IPS-15b (cell line): Measurements from ENCODE around the gene NAV2.
"Not testable (repeated sequence)": the region's sequence is repeated elsewhere in the genome, so short reads cannot be mapped to it uniquely, and the experiment has no call there.

ENCODE experiments used
- H3K27me3 ChIP-seq: one replicate; pipeline ENCODE4 v1.6.1; 2013; ENCODE audit warnings: low read length; ENCODE audit not compliant: control insufficient read depth, insufficient read depth
- H3K36me3 ChIP-seq: one replicate; pipeline ENCODE4 v1.6.1; 2013; ENCODE audit warnings: low read length; ENCODE audit not compliant: control insufficient read depth, insufficient read depth
- H3K4me1 ChIP-seq: one replicate; pipeline ENCODE4 v1.6.1; 2013; ENCODE audit warnings: mild to moderate bottlenecking, low read length; ENCODE audit not compliant: control insufficient read depth, insufficient read depth
- H3K4me3 ChIP-seq: one replicate; pipeline ENCODE4 v1.5.1; 2013; ENCODE audit warnings: low read depth, low read length
- H3K9ac ChIP-seq: one replicate; pipeline ENCODE4 v1.6.1; 2013; ENCODE audit warnings: low read depth, mild to moderate bottlenecking, low read length
- H3K9me3 ChIP-seq: one replicate; pipeline ENCODE4 v1.6.1; 2013; ENCODE audit warnings: mild to moderate bottlenecking, low read length; ENCODE audit not compliant: control insufficient read depth, insufficient read depth

NAV2 gene

GRCh38 chr11:19959648-19960059 is 247.0 kb downstream of the NAV2 start:
- no peaks in the 10 kb centered on the region for H3K4me1 ChIP-seq
- H3K9me3 ChIP-seq = no peaks in the 10 kb centered on the region
- H3K27me3 ChIP-seq = no peaks in the 10 kb centered on the region
- H3K9ac ChIP-seq = no peak overlapping the region
- H3K4me3 ChIP-seq = no peak overlapping the region
- H3K36me3 ChIP-seq = no peaks in the 10 kb centered on the region

- H3K4me3 ChIP-seq, H3K27me3 ChIP-seq, H3K9ac ChIP-seq: not testable (repeated sequence)
These were observed 247.8 kb downstream of the NAV2 start for GRCh38 chr11:19960410-19960809.

GRCh38 chr11:19961225-19961624 is 248.6 kb downstream of the NAV2 start:
- Histone ChIP-seq H3K9me3 (no peaks in the 10 kb centered on the region), H3K4me3 (no peak overlapping the region), H3K36me3 (no peaks in the 10 kb centered on the region), H3K9ac (no peak overlapping the region), H3K4me1 (no peaks in the 10 kb centered on the region), H3K27me3 (no peaks in the 10 kb centered on the region)

More at GRCh38 chr11:19960410-19960809, 247.8 kb downstream of the NAV2 start:
- not testable (repeated sequence) for H3K9me3 ChIP-seq, H3K36me3 ChIP-seq, H3K4me1 ChIP-seq

- no peaks in the 10 kb centered on the region for H3K27me3 ChIP-seq
- H3K36me3 ChIP-seq = no peaks in the 10 kb centered on the region
- H3K4me3 ChIP-seq = no peak overlapping the region
- H3K9ac ChIP-seq = no peak overlapping the region
- H3K9me3 ChIP-seq = no peaks in the 10 kb centered on the region
- no peaks in the 10 kb centered on the region for H3K4me1 ChIP-seq
These were observed 249.6 kb downstream of the NAV2 start for GRCh38 chr11:19962053-19962800.

- Histone ChIP-seq H3K4me3 (no peak overlapping the region), H3K36me3 (no peaks in the 10 kb centered on the region), H3K9ac (no peak overlapping the region), H3K4me1 (no peaks in the 10 kb centered on the region), H3K27me3 (no peaks in the 10 kb centered on the region), H3K9me3 (no peaks in the 10 kb centered on the region)
These were observed 250.2 kb downstream of the NAV2 start for GRCh38 chr11:19962801-19963175.

GRCh38 chr11:19963697-19964387 is 251.2 kb downstream of the NAV2 start:
- Histone ChIP-seq H3K27me3 (no peaks in the 10 kb centered on the region), H3K9me3 (no peaks in the 10 kb centered on the region), H3K36me3 (no peaks in the 10 kb centered on the region), H3K9ac (no peak overlapping the region), H3K4me1 (no peaks in the 10 kb centered on the region), H3K4me3 (no peak overlapping the region)

GRCh38 chr11:19966441-19966840 is 253.8 kb downstream of the NAV2 start:
- Histone ChIP-seq H3K27me3 (no peaks in the 10 kb centered on the region), H3K9me3 (no peaks in the 10 kb centered on the region), H3K36me3 (no peaks in the 10 kb centered on the region), H3K9ac (no peak overlapping the region), H3K4me3 (no peak overlapping the region), H3K4me1 (no peaks in the 10 kb centered on the region)

GRCh38 chr11:19966927-19967326 is 254.3 kb downstream of the NAV2 start:
- no peak overlapping the region for H3K4me3 ChIP-seq
- H3K27me3 ChIP-seq = no peaks in the 10 kb centered on the region
- H3K36me3 ChIP-seq = no peaks in the 10 kb centered on the region
- H3K9ac ChIP-seq = no peak overlapping the region
- no peaks in the 10 kb centered on the region for H3K4me1 ChIP-seq
- H3K9me3 ChIP-seq = no peaks in the 10 kb centered on the region

- no peaks in the 10 kb centered on the region for H3K9me3 ChIP-seq
- no peaks in the 10 kb centered on the region for H3K36me3 ChIP-seq
- H3K4me1 ChIP-seq = no peaks in the 10 kb centered on the region
- no peak overlapping the region for H3K9ac ChIP-seq
- no peak overlapping the region for H3K4me3 ChIP-seq
- H3K27me3 ChIP-seq = no peaks in the 10 kb centered on the region
These were observed 255.2 kb downstream of the NAV2 start for GRCh38 chr11:19967787-19968186.

GRCh38 chr11:19968860-19969259 is 256.2 kb downstream of the NAV2 start:
- Histone ChIP-seq H3K36me3 (no peaks in the 10 kb centered on the region), H3K27me3 (no peaks in the 10 kb centered on the region), H3K9ac (no peak overlapping the region), H3K4me3 (no peak overlapping the region), H3K9me3 (no peaks in the 10 kb centered on the region), H3K4me1 (no peaks in the 10 kb centered on the region)

GRCh38 chr11:19970944-19971343 is 258.3 kb downstream of the NAV2 start:
- no peaks in the 10 kb centered on the region for H3K9me3 ChIP-seq
- H3K9ac ChIP-seq = no peak overlapping the region
- peaks cover 3% of the 10 kb centered on the region for H3K36me3 ChIP-seq
- H3K27me3 ChIP-seq = no peaks in the 10 kb centered on the region
- no peaks in the 10 kb centered on the region for H3K4me1 ChIP-seq
- H3K4me3 ChIP-seq = no peak overlapping the region

GRCh38 chr11:19972091-19972490 is 259.5 kb downstream of the NAV2 start:
- Histone ChIP-seq H3K36me3 (peaks cover 3% of the 10 kb centered on the region), H3K4me1 (no peaks in the 10 kb centered on the region), H3K4me3 (no peak overlapping the region), H3K9ac (no peak overlapping the region), H3K9me3 (no peaks in the 10 kb centered on the region), H3K27me3 (no peaks in the 10 kb centered on the region)
